NB4 (cell line): ENCODE measurements around the gene PJA1.

Source experiments
- POLR2A ChIP-seq: IDR thresholded peaks from 2 replicates; pipeline ENCODE4 v1.6.1; 2011; ENCODE audit warnings: mild to moderate bottlenecking; ENCODE audit not compliant: insufficient read length; ENCODE audit errors: extremely low read depth
- TF ChIP-seq, protein P1 (sequence below): IDR thresholded peaks from one replicate; pipeline ENCODE4 v1.5.1; 2012; ENCODE audit warnings: low read depth, low read length

DNA sequence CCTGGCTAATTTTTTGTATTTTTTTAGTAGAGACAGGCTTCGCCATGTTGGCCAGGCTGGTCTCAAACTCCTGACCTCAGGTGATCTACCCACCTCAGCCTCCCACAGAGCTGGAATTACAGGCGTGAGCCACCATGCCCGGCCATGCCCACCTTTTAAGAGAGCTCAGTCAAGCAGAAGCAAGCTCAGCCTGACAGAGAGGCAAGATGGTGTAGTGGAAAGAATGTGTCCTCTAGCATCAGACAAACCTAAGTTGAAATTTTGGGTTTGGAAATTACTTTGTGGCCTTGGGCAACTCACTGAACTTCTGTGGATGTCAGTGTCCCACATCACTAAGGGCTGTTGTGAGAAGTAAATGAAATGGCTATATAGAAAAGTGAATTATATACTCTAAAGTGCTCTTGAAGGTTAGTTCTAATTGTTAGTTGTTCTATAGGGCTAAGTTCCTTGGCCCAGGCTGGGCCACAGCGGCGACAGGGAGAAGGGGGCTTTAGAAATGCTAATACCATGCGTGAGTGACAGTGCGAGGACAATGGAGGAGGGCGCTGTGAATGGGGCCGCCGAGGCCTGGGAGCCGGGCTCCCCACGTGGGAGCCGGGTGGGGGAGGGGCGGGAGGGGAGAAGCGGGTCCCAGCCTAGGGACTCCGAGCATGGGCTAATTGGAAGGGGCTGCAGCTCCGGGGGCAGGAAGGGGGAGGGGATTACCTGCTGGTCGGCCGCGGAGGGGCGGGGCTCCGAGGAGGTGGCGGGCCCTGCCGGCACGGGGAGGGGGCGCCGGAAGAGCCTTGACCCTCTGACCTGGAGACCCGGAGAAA, 15.6 kb downstream of the PJA1 start:
- TF ChIP-seq, protein P1, sequence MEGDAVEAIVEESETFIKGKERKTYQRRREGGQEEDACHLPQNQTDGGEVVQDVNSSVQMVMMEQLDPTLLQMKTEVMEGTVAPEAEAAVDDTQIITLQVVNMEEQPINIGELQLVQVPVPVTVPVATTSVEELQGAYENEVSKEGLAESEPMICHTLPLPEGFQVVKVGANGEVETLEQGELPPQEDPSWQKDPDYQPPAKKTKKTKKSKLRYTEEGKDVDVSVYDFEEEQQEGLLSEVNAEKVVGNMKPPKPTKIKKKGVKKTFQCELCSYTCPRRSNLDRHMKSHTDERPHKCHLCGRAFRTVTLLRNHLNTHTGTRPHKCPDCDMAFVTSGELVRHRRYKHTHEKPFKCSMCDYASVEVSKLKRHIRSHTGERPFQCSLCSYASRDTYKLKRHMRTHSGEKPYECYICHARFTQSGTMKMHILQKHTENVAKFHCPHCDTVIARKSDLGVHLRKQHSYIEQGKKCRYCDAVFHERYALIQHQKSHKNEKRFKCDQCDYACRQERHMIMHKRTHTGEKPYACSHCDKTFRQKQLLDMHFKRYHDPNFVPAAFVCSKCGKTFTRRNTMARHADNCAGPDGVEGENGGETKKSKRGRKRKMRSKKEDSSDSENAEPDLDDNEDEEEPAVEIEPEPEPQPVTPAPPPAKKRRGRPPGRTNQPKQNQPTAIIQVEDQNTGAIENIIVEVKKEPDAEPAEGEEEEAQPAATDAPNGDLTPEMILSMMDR = no peak
- TF ChIP-seq POLR2A = no peak
